Endothelial cell of umbilical vein (primary cell): ENCODE data around the gene P2RY8. TPM values are rescaled to one million over a fixed set of nuclear protein-coding genes. Genes with fewer than 3 reads are reported as not detected.
A peak's percentile ranks its signal among the peaks of the same experiment; 100 is the strongest.

Source experiments
- BruUV-seq: library from RNA; stranded (reverse); fragments of 400-500 nt; replicated peaks from 2 replicates; lab custom pipeline; 2021; lab: Mats Ljungman, UMichigan
- CTCF ChIA-PET: fragments of 300-600, 350-600 bp; sonication (Branson Sonifier 250); formaldehyde crosslinking; loops from one replicate; lab custom pipeline; 2021; ENCODE audit warnings: antibody characterized with exemption, inconsistent platforms; lab: Charles Lee
- POLR2A ChIA-PET: fragments of 300-600, 350-600 bp; sonication (Branson Sonifier 250); formaldehyde crosslinking; loops from one replicate; lab custom pipeline; 2021; ENCODE audit warnings: antibody characterized with exemption, inconsistent platforms; lab: Charles Lee
- DNase-seq: peaks from one replicate; pipeline ENCODE4 v3.0.0-alpha.2; 2011; ENCODE audit warnings: low read depth, low spot score
- FAIRE-seq: peaks from 2 replicates; lab custom pipeline; 2011; peaks lifted over from hg19 to GRCh38; lab: Jason Lieb, UNC
- H2AFZ ChIP-seq: 2 replicates; pipeline ENCODE4 v1.6.0; 2012; ENCODE audit warnings: low read depth, low read length, control low read depth, inconsistent platforms
- H3K27ac ChIP-seq: 2 replicates; pipeline ENCODE4 v1.5.1; 2011; ENCODE audit warnings: low read depth, mild to moderate bottlenecking, control low read depth, low read length, moderate library complexity; ENCODE audit not compliant: insufficient read depth
- H3K27me3 ChIP-seq, 2 experiments: 2 replicates each; pipeline versions ENCODE4 v1.6.0 to v1.6.1; 2011; ENCODE audit warnings: low read length in 2 of 2, mixed read lengths in 1 of 2; ENCODE audit not compliant: control insufficient read depth in 2 of 2, insufficient read depth in 2 of 2
- H3K36me3 ChIP-seq, 2 experiments: 2 replicates in 1 of 2; 3 replicates in 1 of 2; pipeline ENCODE4 v1.5.1; 2011; ENCODE audit warnings: low read length in 2 of 2, mild to moderate bottlenecking in 1 of 2, moderate library complexity in 1 of 2; ENCODE audit not compliant: control insufficient read depth in 2 of 2, insufficient read depth in 2 of 2; ENCODE audit errors: extremely low read depth in 1 of 2
- H3K4me1 ChIP-seq: 3 replicates; pipeline ENCODE4 v1.5.1; 2011; ENCODE audit warnings: mild to moderate bottlenecking, low read length; ENCODE audit not compliant: control insufficient read depth, insufficient read depth; ENCODE audit errors: extremely low read depth
- H3K4me2 ChIP-seq: 2 replicates; pipeline ENCODE4 v1.6.1; 2011; ENCODE audit warnings: low read length, control low read depth, mixed read lengths; ENCODE audit not compliant: insufficient read depth
- H3K4me3 ChIP-seq, 3 experiments: fragments of 200-600 bp in 1 of 3; sonication (generic), shearing (Covaris generic) in 1 of 3; replicated peaks in 1 of 3; 2 replicates each; pipeline ENCODE4 v1.5.1; 2011 to 2016; ENCODE audit warnings: control low read depth in 3 of 3, low read length in 3 of 3, mild to moderate bottlenecking in 2 of 3, inconsistent platforms in 1 of 3, low read depth in 1 of 3, moderate library complexity in 1 of 3; ENCODE audit not compliant: insufficient read depth in 1 of 3
- H3K79me2 ChIP-seq: 2 replicates; pipeline ENCODE4 v1.6.0; 2012; ENCODE audit warnings: low read length, inconsistent platforms; ENCODE audit not compliant: control insufficient read depth, insufficient read depth
- H3K9ac ChIP-seq: replicated peaks from 2 replicates; pipeline ENCODE3; 2011; ENCODE audit warnings: low read length, control low read depth; ENCODE audit not compliant: insufficient read depth; ENCODE audit errors: extremely low read depth
- H3K9me1 ChIP-seq: replicated peaks from 3 replicates; pipeline ENCODE4 v1.6.0; 2011; ENCODE audit warnings: mild to moderate bottlenecking, low read length; ENCODE audit not compliant: control insufficient read depth, insufficient read depth; ENCODE audit errors: extremely low read depth
- H3K9me3 ChIP-seq: replicated peaks from 2 replicates; pipeline ENCODE4 v1.5.1; 2012; ENCODE audit warnings: low read length, inconsistent platforms; ENCODE audit not compliant: control insufficient read depth, insufficient read depth
- H4K20me1 ChIP-seq: replicated peaks from 2 replicates; pipeline ENCODE3; 2011; ENCODE audit warnings: mild to moderate bottlenecking, low read length; ENCODE audit not compliant: control insufficient read depth, insufficient read depth; ENCODE audit errors: extremely low read depth
- CTCF ChIP-seq, 2 donors: IDR thresholded peaks; 1 replicate in 1 of 2; 2 replicates in 1 of 2; pipeline ENCODE4 v1.5.1; 2011; ENCODE audit warnings: low read length in 2 of 2, mild to moderate bottlenecking in 2 of 2, moderate library complexity in 2 of 2, control low read depth in 1 of 2, inconsistent platforms in 1 of 2, low read depth in 1 of 2; ENCODE audit not compliant: insufficient read depth in 1 of 2; ENCODE audit errors: extremely low read depth in 1 of 2
- EZH2 ChIP-seq: IDR thresholded peaks from 2 replicates; pipeline ENCODE4 v1.6.1; 2012; ENCODE audit warnings: borderline replicate concordance, low read depth, mild to moderate bottlenecking, moderate library complexity, low read length, inconsistent platforms; ENCODE audit not compliant: severe bottlenecking
- FOS ChIP-seq: IDR thresholded peaks from 2 replicates; pipeline ENCODE4 v1.6.1; 2011; ENCODE audit warnings: mild to moderate bottlenecking, low read length, moderate library complexity, borderline replicate concordance; ENCODE audit not compliant: insufficient read depth
- GATA2 ChIP-seq: IDR thresholded peaks from 2 replicates; pipeline ENCODE4 v1.7.0; 2011; ENCODE audit warnings: low read depth, mild to moderate bottlenecking, moderate library complexity, mixed read lengths, low read length; ENCODE audit not compliant: insufficient read length, insufficient read depth
- JUN ChIP-seq: IDR thresholded peaks from 2 replicates; pipeline ENCODE4 v1.6.1; 2011; ENCODE audit warnings: borderline replicate concordance, low read depth; ENCODE audit not compliant: insufficient read length, insufficient read depth
- MAX ChIP-seq: IDR thresholded peaks from 2 replicates; pipeline ENCODE4 v1.6.1; 2011; ENCODE audit not compliant: insufficient read depth, insufficient read length
- MYC ChIP-seq: IDR thresholded peaks from one replicate; pipeline ENCODE4 v1.6.1; 2011; ENCODE audit warnings: mild to moderate bottlenecking, low read depth, low read length
- POLR2A ChIP-seq: IDR thresholded peaks from 2 replicates; pipeline ENCODE4 v1.6.1; 2012; ENCODE audit warnings: low read depth, mild to moderate bottlenecking, control low read depth, low read length
- POLR2AphosphoS5 ChIP-seq: IDR thresholded peaks from 2 replicates; pipeline ENCODE4 v1.6.1; 2012; ENCODE audit warnings: low read depth, mild to moderate bottlenecking, control low read depth, low read length, moderate library complexity; ENCODE audit not compliant: insufficient read depth
- dilution Hi-C: fragments of 300-500 bp; cut with MboI; formaldehyde crosslinking; loops from one replicate; pipeline ENCODE4 v1.15.0; 2019; ENCODE audit warnings: low sequenced_read_pairs; ENCODE audit not compliant: extremely low pct_ligation_motif_present
- intact Hi-C: fragments of 100-400 bp; cut with micrococcal nuclease; formaldehyde crosslinking; loops from one replicate; pipeline ENCODE4 v1.10.0; 2022
- polyA plus RNA-seq, 4 experiments: library from polyadenylated mRNA; depleted of rRNA in 3 of 4; stranded (reverse) in 3 of 4; unstranded in 1 of 4; fragments of >200 nt; gene quantifications; 2 replicates each; pipeline versions ENCODE4 v1.2.1 to v1.2.3, GENCODE V29; 2011 to 2012; ENCODE audit warnings: missing spikeins in 1 of 4
- total RNA-seq: library from RNA; stranded (reverse); gene quantifications from 2 replicates; pipeline ENCODE4 v1.2.3, GENCODE V29; 2021

Gene P2RY8
- total and polyA plus RNA-seq, 2 donors (not counting 3 experiments of a cell fraction or from before 2014, with no cell fraction given): not detected

DNA sequence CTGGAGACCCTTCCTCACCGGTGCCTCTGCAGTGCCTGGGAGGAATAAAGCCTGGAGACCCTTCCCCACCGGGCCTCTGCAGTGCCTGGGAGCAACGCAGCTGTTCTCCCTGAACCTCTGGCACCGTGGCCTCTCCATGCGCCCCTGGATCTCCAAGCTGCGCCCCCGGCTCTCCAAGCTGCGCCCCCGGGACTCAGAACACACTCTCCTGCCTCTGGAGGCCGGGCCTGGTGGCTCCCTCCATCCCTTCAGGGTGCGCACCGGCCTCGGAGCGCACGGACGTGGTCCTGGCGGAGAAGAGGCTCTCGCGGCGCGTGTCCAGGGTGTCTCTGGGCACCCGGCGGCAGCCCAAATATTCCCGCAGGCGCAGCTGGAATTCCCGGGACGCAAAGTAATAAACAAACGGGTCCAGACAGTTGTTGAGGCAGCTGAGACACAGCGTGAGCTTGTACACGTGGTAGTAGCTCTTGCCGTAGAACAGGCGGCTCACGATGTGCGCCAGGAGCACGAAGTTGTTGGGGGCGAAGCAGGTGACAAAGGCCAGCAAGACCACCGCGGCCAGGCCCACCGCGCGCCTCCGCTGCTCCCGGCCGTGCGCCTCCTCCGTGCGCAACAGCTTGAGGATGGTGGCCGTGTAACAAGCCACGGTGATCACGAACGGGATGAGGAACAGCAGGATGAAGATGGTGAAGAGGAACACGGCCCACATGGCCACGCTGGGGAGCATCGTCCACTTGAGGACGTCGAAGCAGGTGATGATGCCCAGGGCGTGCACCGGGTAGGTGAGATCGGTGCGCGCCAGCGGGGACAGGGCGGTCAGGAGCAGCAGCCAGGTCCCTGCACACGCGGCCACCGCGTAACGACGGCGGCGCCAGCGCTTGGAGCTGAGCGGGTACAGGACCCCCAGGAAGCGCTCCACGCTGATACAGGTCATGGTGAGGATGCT, 71.4 kb downstream of the P2RY8 start:
- dilution Hi-C loops (no loop called here), intact Hi-C loops (no loop called here)
- ChIA-PET POLR2A (no interaction called here), CTCF (no interaction called here)
- no peak for DNase-seq
- no peak overlapping the region for H2AFZ ChIP-seq
- no peak overlapping the region for H3K9ac ChIP-seq
- no peaks in the 10 kb centered on the region for H3K9me3 ChIP-seq
- TF ChIP-seq CTCF (IDR thresholded peaks at IDR 0.05; ENCODE audit: extremely low read depth in 1 of 2, insufficient read depth in 1 of 2, low read depth in 1 of 2, low read length in 2 of 2): no peak
- TF ChIP-seq EZH2: peak; percentile 64
- TF ChIP-seq POLR2A: no peak
- no peaks in the 10 kb centered on the region for H3K79me2 ChIP-seq
- no peak overlapping the region for H3K4me3 ChIP-seq
- H3K27me3 ChIP-seq: peaks cover 2 to 15% of the 10 kb centered on the region in 2 experiments
- H3K27ac ChIP-seq: no peak overlapping the region
- no peaks in the 10 kb centered on the region for H3K36me3 ChIP-seq
- H4K20me1 ChIP-seq: no peaks in the 10 kb centered on the region
- H3K4me2 ChIP-seq: no peak overlapping the region
- peaks cover 12% of the 10 kb centered on the region for H3K4me1 ChIP-seq
- BruUV-seq: no TSS peak
- no peak for FAIRE-seq
- H3K9me1 ChIP-seq: no peaks in the 10 kb centered on the region

GRCh38 chrX:1464971-1465285, 72.1 kb downstream of the P2RY8 start:
- TF ChIP-seq POLR2A: no peak
- TF ChIP-seq POLR2AphosphoS5: no peak
- TF ChIP-seq FOS: no peak
- TF ChIP-seq MAX: no peak
- TF ChIP-seq EZH2: no peak
- TF ChIP-seq GATA2: no peak
- no peak for TF ChIP-seq MYC
- TF ChIP-seq JUN: no peak
- no peak for TF ChIP-seq CTCF (IDR thresholded peaks at IDR 0.05; ENCODE audit: extremely low read depth in 1 of 2, insufficient read depth in 1 of 2, low read depth in 1 of 2, low read length in 2 of 2)
- no TSS peak for BruUV-seq

More at GRCh38 chrX:1464971-1465285, 72.1 kb downstream of the P2RY8 start:
- no peak for FAIRE-seq
- dilution Hi-C loops: no loop called here
- ChIA-PET POLR2A (no interaction called here), CTCF (no interaction called here)
- peaks cover 2 to 15% of the 10 kb centered on the region in 2 experiments for H3K27me3 ChIP-seq
- H3K4me1 ChIP-seq: peaks cover 12% of the 10 kb centered on the region
- H2AFZ ChIP-seq: no peak overlapping the region
- H4K20me1 ChIP-seq: no peaks in the 10 kb centered on the region
- no peak overlapping the region for H3K4me2 ChIP-seq
- no peaks in the 10 kb centered on the region for H3K9me3 ChIP-seq
- no peaks in the 10 kb centered on the region for H3K9me1 ChIP-seq
- H3K4me3 ChIP-seq: no peak overlapping the region
- DNase-seq: no peak
- no peaks in the 10 kb centered on the region for H3K36me3 ChIP-seq
- no peaks in the 10 kb centered on the region for H3K79me2 ChIP-seq
- H3K9ac ChIP-seq: no peak overlapping the region
- H3K27ac ChIP-seq: no peak overlapping the region
- intact Hi-C loops: no loop called here
